Mammary epithelial cell (primary cell): ENCODE data around the gene ZFTA.

Experiments used
- EZH2 ChIP-seq: IDR thresholded peaks from 2 replicates; pipeline ENCODE4 v1.6.1; 2012; ENCODE audit warnings: low read length, inconsistent platforms, borderline replicate concordance
- TF ChIP-seq, protein P1 (sequence below), 2 donors: IDR thresholded peaks in 1 of 2; conservative IDR thresholded peaks in 1 of 2; 2 replicates each; pipeline ENCODE4 v1.5.1; 2011 to 2012; ENCODE audit warnings: inconsistent platforms in 2 of 2, low read length in 2 of 2, mild to moderate bottlenecking in 2 of 2, control low read depth in 1 of 2, low read depth in 1 of 2; ENCODE audit not compliant: insufficient read depth in 1 of 2; ENCODE audit errors: extremely low read depth in 1 of 2

DNA sequence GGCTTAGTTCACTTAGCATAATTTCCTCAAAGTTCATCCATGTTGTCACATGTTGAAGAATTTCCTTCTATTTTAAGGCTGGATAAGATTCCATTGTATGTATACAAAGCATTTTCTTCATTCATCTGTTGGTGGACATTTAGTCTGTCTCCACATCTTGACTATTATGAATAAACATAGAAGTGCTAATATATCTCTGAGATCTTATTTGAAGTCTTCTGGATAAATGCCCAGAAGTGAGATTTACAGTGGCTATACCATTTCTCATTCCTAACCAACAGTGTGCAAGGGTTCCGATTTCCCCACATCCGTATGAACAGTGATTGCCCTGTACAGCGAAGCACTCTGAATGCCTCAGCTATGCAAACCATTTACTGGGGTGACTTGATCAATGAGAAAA lies 6.6 kb upstream of the ZFTA start:
- TF ChIP-seq, protein P1, sequence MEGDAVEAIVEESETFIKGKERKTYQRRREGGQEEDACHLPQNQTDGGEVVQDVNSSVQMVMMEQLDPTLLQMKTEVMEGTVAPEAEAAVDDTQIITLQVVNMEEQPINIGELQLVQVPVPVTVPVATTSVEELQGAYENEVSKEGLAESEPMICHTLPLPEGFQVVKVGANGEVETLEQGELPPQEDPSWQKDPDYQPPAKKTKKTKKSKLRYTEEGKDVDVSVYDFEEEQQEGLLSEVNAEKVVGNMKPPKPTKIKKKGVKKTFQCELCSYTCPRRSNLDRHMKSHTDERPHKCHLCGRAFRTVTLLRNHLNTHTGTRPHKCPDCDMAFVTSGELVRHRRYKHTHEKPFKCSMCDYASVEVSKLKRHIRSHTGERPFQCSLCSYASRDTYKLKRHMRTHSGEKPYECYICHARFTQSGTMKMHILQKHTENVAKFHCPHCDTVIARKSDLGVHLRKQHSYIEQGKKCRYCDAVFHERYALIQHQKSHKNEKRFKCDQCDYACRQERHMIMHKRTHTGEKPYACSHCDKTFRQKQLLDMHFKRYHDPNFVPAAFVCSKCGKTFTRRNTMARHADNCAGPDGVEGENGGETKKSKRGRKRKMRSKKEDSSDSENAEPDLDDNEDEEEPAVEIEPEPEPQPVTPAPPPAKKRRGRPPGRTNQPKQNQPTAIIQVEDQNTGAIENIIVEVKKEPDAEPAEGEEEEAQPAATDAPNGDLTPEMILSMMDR (conservative IDR thresholded peaks at IDR 0.05 in 1 of 2, IDR thresholded peaks at IDR 0.05 in 1 of 2; ENCODE audit: extremely low read depth in 1 of 2, insufficient read depth in 1 of 2, low read depth in 1 of 2, low read length in 2 of 2) = no peak
- TF ChIP-seq EZH2 = no peak
